Kidney epithelial cell (primary cell): ENCODE results near the gene DGKG. TPM values are rescaled to one million over a fixed set of nuclear protein-coding genes. Genes with fewer than 3 reads are reported as not detected.
A peak's percentile ranks its signal among the peaks of the same experiment; 100 is the strongest.

ENCODE experiments used
- DNase-seq: peaks from one replicate; pipeline ENCODE4 v3.0.0-alpha.2; 2010; ENCODE audit warnings: low read depth
- H3K27me3 ChIP-seq: 2 replicates; pipeline ENCODE4 v1.6.0; 2011; ENCODE audit warnings: low read length; ENCODE audit not compliant: control insufficient read depth, insufficient read depth
- H3K36me3 ChIP-seq: 2 replicates; pipeline ENCODE4 v1.5.1; 2011; ENCODE audit warnings: low read length; ENCODE audit not compliant: control insufficient read depth, insufficient read depth
- H3K4me3 ChIP-seq: 2 replicates; pipeline ENCODE4 v1.5.1; 2011; ENCODE audit warnings: low read depth, mild to moderate bottlenecking, control low read depth, low read length
- total RNA-seq: library from RNA; depleted of rRNA; stranded (reverse); fragments of >200 nt; gene quantifications from 2 replicates; pipeline ENCODE4 v1.2.3, GENCODE V29; 2015
- TF ChIP-seq, protein P1 (sequence below): IDR thresholded peaks from 2 replicates; pipeline ENCODE4 v1.5.1; 2011; ENCODE audit warnings: mild to moderate bottlenecking, moderate library complexity, low read length, control low read depth, inconsistent platforms; ENCODE audit not compliant: insufficient read depth, poor library complexity, severe bottlenecking

DGKG gene
- total RNA-seq, 1 donor from 2014 or later, result 0.04 TPM

- DNase-seq, result no peak
- TF ChIP-seq, protein P1, sequence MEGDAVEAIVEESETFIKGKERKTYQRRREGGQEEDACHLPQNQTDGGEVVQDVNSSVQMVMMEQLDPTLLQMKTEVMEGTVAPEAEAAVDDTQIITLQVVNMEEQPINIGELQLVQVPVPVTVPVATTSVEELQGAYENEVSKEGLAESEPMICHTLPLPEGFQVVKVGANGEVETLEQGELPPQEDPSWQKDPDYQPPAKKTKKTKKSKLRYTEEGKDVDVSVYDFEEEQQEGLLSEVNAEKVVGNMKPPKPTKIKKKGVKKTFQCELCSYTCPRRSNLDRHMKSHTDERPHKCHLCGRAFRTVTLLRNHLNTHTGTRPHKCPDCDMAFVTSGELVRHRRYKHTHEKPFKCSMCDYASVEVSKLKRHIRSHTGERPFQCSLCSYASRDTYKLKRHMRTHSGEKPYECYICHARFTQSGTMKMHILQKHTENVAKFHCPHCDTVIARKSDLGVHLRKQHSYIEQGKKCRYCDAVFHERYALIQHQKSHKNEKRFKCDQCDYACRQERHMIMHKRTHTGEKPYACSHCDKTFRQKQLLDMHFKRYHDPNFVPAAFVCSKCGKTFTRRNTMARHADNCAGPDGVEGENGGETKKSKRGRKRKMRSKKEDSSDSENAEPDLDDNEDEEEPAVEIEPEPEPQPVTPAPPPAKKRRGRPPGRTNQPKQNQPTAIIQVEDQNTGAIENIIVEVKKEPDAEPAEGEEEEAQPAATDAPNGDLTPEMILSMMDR, result no peak
- peaks cover 4% of the 10 kb centered on the region for H3K27me3 ChIP-seq
- H3K4me3 ChIP-seq, result no peak overlapping the region
- H3K36me3 ChIP-seq, result no peaks in the 10 kb centered on the region
Observed at GRCh38 chr3:186264608-186265400, 97.2 kb downstream of the DGKG start.

GRCh38 chr3:186261638-186262037 lies 100.4 kb downstream of the DGKG start:
- H3K36me3 ChIP-seq, result no peaks in the 10 kb centered on the region
- DNase-seq, result no peak
- no peaks in the 10 kb centered on the region for H3K27me3 ChIP-seq
- TF ChIP-seq, protein P1, result no peak
- no peak overlapping the region for H3K4me3 ChIP-seq

DNA sequence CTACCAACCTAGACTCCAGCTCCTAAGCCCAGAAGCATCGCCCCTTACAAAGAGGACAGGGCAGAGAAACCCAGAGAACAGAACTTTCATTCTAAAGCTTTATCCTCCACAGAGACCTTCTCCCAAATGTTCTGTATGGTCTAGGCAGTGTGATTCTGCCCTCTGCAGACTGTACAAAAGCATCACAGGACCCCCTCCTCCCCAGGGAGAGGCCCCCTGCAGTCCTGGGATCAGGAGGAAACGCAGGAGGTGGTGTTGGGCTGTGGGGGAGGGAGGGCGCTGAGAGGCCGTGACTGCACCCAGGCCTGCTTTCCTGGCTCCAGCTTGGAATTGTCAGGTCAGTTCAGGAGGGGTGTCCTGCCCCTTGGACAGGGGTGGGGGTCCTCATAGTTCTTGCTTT lies 101.3 kb downstream of the DGKG start:
- TF ChIP-seq, protein P1, result no peak
- Histone ChIP-seq H3K36me3 (no peaks in the 10 kb centered on the region), H3K27me3 (peaks cover 4% of the 10 kb centered on the region), H3K4me3 (no peak overlapping the region)
- DNase-seq, result no peak

DNA sequence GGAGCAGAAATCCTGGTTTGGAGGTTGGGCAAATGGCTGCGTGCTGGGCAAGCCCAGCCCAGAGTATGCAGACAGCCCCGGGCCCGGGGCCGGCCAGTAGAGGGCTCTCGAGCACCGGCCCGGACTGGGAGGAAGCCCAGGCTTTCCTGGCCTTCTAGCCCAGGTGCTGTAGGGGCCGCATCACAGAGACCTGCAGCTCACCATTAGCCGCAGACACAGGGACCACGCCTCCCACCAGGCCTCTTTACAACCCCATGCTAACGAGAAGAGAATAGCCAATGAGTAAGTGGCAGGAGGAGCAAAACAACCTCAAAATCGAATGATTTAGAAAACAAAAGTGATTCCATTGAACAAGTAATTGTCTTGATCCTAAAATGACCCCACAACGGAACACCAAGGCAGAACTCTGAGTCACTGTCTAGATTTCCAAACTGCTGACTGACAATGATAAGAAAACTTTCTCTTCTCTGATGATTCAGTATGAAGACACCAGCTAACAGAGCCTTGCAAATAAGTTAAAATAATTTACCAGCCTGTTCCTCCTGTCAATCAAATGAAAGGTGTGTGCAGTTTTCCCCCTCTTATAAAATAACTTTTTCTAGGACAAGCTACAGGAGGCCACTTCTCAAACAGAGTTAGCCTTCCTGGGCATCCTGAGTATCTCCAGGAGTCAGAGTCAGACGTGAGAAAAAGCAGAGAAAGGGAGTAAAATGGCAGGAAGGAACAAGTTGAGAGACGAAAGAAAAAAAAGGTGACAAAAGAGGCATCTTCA lies 102.2 kb downstream of the DGKG start:
- Histone ChIP-seq H3K4me3 (no peak overlapping the region), H3K27me3 (peaks cover 4% of the 10 kb centered on the region)

DNA sequence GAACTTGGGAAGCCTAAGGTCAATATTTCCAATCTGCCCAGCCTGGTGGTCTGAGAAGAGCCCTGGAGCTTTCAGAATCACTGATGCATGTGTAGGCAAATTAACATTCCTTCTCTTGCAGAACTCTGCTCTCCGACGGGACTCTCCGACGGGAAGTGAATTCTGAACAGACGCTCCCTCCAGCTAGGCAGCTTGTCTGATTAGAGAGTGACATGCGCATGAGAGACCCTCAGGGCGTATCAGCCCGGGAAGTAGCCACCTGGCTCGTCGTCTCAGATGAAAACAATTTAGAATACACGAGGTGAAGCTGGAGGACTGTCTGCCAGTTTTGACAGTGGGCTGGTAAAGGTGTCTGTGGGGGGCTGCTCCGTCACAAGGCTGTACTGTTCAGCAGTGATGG lies 103.1 kb downstream of the DGKG start:
- H3K27me3 ChIP-seq, result peaks cover 4% of the 10 kb centered on the region

More for the DNA sequence above, 102.2 kb downstream of the DGKG start:
- no peaks in the 10 kb centered on the region for H3K36me3 ChIP-seq
- DNase-seq, result peak; percentile 59
- TF ChIP-seq, protein P1, result peak; percentile 98

More for the DNA sequence above, 103.1 kb downstream of the DGKG start:
- H3K4me3 ChIP-seq, result no peak overlapping the region
- TF ChIP-seq, protein P1, result no peak
- no peak for DNase-seq
- H3K36me3 ChIP-seq, result no peaks in the 10 kb centered on the region
